Measurements from ENCODE around the gene GNA12. TPM values are rescaled to one million over a fixed set of nuclear protein-coding genes. Genes with fewer than 3 reads are reported as not detected.
A peak's percentile ranks its signal among the peaks of the same experiment; 100 is the strongest.

GNA12 gene
- total and polyA plus RNA-seq, 2 of the 4 experiments (the other 2 are of a cell fraction): 14.3 to 93.9 TPM

GRCh38 chr7:2837496-2837895 is 6.6 kb downstream of the GNA12 start:
- no peak overlapping the region for H3K9ac ChIP-seq (ENCODE audit: low read depth, low read length)

More at GRCh38 chr7:2837496-2837895, 6.6 kb downstream of the GNA12 start:
- in situ Hi-C loops (cut with MboI; ENCODE audit: low sequenced_read_pairs) (no loop called here), intact Hi-C loops (cut with micrococcal nuclease) (no loop called here), dilution Hi-C loops (cut with HindIII; ENCODE audit: low sequenced_read_pairs, unreplicated experiment) (no loop called here)
- peak overlapping the region; percentile 28 to 33; a peak in 1 of 4 replicates for H4K8ac ChIP-seq (ENCODE audit: low read depth in 2 of 2, low read length in 2 of 2)
- no peak overlapping the region for H2BK15ac ChIP-seq (ENCODE audit: low read depth, low read length)
- no peak overlapping the region for H3K23ac ChIP-seq (ENCODE audit: low read depth, low read length)
- peaks cover 55% of the 10 kb centered on the region for H4K20me1 ChIP-seq (ENCODE audit: insufficient read depth, low read length)
- peaks cover 29 to 94% of the 10 kb centered on the region in 2 experiments for H3K79me1 ChIP-seq (ENCODE audit: low read depth in 1 of 2, low read length in 2 of 2)
- H2AK9ac ChIP-seq (replicated peaks; ENCODE audit: low read depth, low read length, poor library complexity): no peak overlapping the region
- peaks cover 22% of the 10 kb centered on the region for H3K36me3 ChIP-seq (ENCODE audit: control insufficient read depth, insufficient read depth, low read length)
- H3K4me2 ChIP-seq (ENCODE audit: low read depth, low read length): peak overlapping the region; percentile 37
- H3K9me3 ChIP-seq (ENCODE audit: control insufficient read depth, insufficient read depth, low read length): no peaks in the 10 kb centered on the region
- TF ChIP-seq POLR2A (IDR thresholded peaks at IDR 0.05; ENCODE audit: low read depth, low read length) (no peak), MXI1 (IDR thresholded peaks at IDR 0.05; ENCODE audit: borderline replicate concordance, low read depth, low read length) (no peak), USF2 (IDR thresholded peaks at IDR 0.05; ENCODE audit: low read depth, low read length) (no peak), RAD21 (IDR thresholded peaks at IDR 0.05; ENCODE audit: low read length) (no peak), NFE2L2 (IDR thresholded peaks at IDR 0.05; ENCODE audit: low read depth, low read length) (no peak), FOS (IDR thresholded peaks at IDR 0.05; ENCODE audit: low read depth, low read length) (no peak), BHLHE40 (IDR thresholded peaks at IDR 0.05; ENCODE audit: low read depth, low read length) (no peak), CHD1 (IDR thresholded peaks at IDR 0.05; ENCODE audit: low read depth, low read length) (no peak), CTCF (conservative IDR thresholded peaks at IDR 0.05; ENCODE audit: low read depth, low read length) (no peak), SMC3 (IDR thresholded peaks at IDR 0.05; ENCODE audit: low read depth, low read length) (no peak), RCOR1 (IDR thresholded peaks at IDR 0.05; ENCODE audit: insufficient replicate concordance, low read length) (no peak), CEBPB (IDR thresholded peaks at IDR 0.05; ENCODE audit: low read depth, low read length) (no peak), RFX5 (IDR thresholded peaks at IDR 0.05; ENCODE audit: low read depth, low read length) (no peak), MAFK (IDR thresholded peaks at IDR 0.05; ENCODE audit: low read depth, low read length) (no peak), ELK1 (IDR thresholded peaks at IDR 0.05; ENCODE audit: borderline replicate concordance, low read depth, low read length) (no peak), MAZ (IDR thresholded peaks at IDR 0.05; ENCODE audit: borderline replicate concordance, low read depth, low read length) (no peak)
- H2BK120ac ChIP-seq (ENCODE audit: low read depth, low read length): no peak overlapping the region
- ATAC-seq (ENCODE audit: low read depth): peak; percentile 25
- no peak overlapping the region for H3K18ac ChIP-seq (ENCODE audit: low read depth, low read length)
- H3K27ac ChIP-seq (ENCODE audit: insufficient read depth, low read length): no peak overlapping the region; the same call in 1 of the 2 replicates
- peaks cover 14% of the 10 kb centered on the region for H3K9me1 ChIP-seq (ENCODE audit: insufficient read depth, low read length)
- ChIA-PET CTCF (no interaction called here), POLR2A (ENCODE audit: unreplicated experiment) (no interaction called here)
- no peak overlapping the region for H3K4ac ChIP-seq (ENCODE audit: low read depth, low read length)
- peak overlapping the region; percentile 18 for H2BK5ac ChIP-seq (ENCODE audit: low read depth, low read length, poor library complexity, severe bottlenecking)
- no peak overlapping the region for H2AFZ ChIP-seq (replicated peaks; ENCODE audit: low read length, poor library complexity)
- H2AK5ac ChIP-seq (ENCODE audit: low read depth, low read length): no peak overlapping the region
- no peak for DNase-seq
- no peak overlapping the region for H3K14ac ChIP-seq (replicated peaks; ENCODE audit: low read depth, low read length)
- H3K27me3 ChIP-seq (ENCODE audit: control insufficient read depth, insufficient read depth, low read length): no peaks in the 10 kb centered on the region
- no peak overlapping the region for H4K91ac ChIP-seq (ENCODE audit: insufficient read depth, low read depth, low read length)
- no TSS peak for BruUV-seq (replicated peaks)
- peaks cover 7% of the 10 kb centered on the region; the same call in 1 of the 2 replicates for H3K4me1 ChIP-seq (ENCODE audit: control insufficient read depth, insufficient read depth, low read length)
- H4K5ac ChIP-seq (ENCODE audit: low read depth, low read length): no peak overlapping the region
- no peak overlapping the region for H3K56ac ChIP-seq (ENCODE audit: extremely low read depth, insufficient read depth, low read length)
- no peak overlapping the region for H2BK20ac ChIP-seq (ENCODE audit: low read depth, low read length)
- 20% methylated on average over 2 of the region's 3 CpGs; no CpG with 5 or more reads in 1 of the 2 experiments for whole genome bisulfite sequencing, 2 experiments (ENCODE audit: extremely low coverage in 2 of 2, insufficient read length in 1 of 2)
- no peak overlapping the region for H3K4me3 ChIP-seq (ENCODE audit: insufficient read depth, low read depth, low read length)

Data from IMR-90 (cell line).